Measurements from ENCODE around the gene SERPINH1. TPM values are rescaled to one million over a fixed set of nuclear protein-coding genes. Genes with fewer than 3 reads are reported as not detected.

SERPINH1 gene
- total and polyA plus RNA-seq, 2 of the 13 experiments (the other 11 are each of a cell fraction or from before 2014, with no cell fraction given): 83.6 to 83.8 TPM

DNA sequence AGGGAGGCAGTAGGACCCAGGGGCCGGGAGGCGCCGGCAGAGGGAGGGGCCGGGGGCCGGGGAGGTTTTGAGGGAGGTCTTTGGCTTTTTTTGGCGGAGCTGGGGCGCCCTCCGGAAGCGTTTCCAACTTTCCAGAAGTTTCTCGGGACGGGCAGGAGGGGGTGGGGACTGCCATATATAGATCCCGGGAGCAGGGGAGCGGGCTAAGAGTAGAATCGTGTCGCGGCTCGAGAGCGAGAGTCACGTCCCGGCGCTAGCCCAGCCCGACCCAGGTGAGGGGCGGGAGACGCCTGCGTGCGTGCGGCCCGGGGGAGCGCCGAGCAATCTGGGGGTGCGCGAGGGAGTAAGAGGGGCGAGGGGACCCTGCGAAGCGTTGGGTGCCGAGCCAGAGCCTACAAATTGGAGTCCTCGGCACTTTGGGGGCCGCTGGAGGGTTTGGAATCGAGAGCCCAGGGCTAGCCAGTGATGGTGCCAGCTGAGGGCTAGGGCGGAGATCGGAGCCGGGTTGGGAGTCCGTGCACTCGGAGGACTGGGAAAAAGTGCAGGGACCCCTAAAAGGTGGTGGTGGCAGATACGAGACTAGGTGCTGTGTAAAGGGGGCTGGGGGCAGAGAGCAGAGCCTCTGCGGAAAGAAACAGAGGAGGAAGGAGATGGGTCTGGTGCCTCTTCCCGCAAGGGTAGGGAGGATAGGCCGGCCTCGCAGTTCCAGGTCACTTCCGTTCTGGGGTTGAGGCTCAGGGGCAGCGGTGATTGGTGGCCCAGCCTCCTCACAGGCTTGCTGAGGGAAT is at the start of gene SERPINH1 (continued):
- TF ChIP-seq ZBTB25 (CRISPR knock-in tag; IDR thresholded peaks at IDR 0.05) (peak; percentile 13; the same call in 1 of the 2 replicates), ZNF17 (CRISPR knock-in tag; IDR thresholded peaks at IDR 0.05) (no peak), MAZ (IDR thresholded peaks at IDR 0.05; ENCODE audit: borderline replicate concordance, low read depth, low read length) (peak; percentile 40; the same call in 1 of the 2 replicates), MAZ (CRISPR knock-in tag; IDR thresholded peaks at IDR 0.05; ENCODE audit: low read depth) (no peak), POLR2AphosphoS5 (IDR thresholded peaks at IDR 0.05; ENCODE audit: low read depth, low read length) (peak; percentile 94), MYC (CRISPR knock-in tag; IDR thresholded peaks at IDR 0.05; ENCODE audit: borderline replicate concordance) (no peak; the same call in 1 of the 2 replicates), ZNF34 (CRISPR knock-in tag; IDR thresholded peaks at IDR 0.05; ENCODE audit: borderline replicate concordance) (no peak), NFYB (CRISPR knock-in tag; IDR thresholded peaks at IDR 0.05) (peak; percentile 78), KDM1A (CRISPR knock-in tag; IDR thresholded peaks at IDR 0.05) (no peak), MLXIP (CRISPR knock-in tag; IDR thresholded peaks at IDR 0.05; ENCODE audit: borderline replicate concordance) (no peak), ZBTB7A (CRISPR knock-in tag; IDR thresholded peaks at IDR 0.05) (no peak), SPEN (CRISPR knock-in tag; IDR thresholded peaks at IDR 0.05; ENCODE audit: low read depth) (no peak), POGZ (CRISPR knock-in tag; IDR thresholded peaks at IDR 0.05) (0 out of 2 replicates have a peak, but pooled peaks have one; percentile 65), SP2 (CRISPR knock-in tag; IDR thresholded peaks at IDR 0.05) (peak; percentile 66), USF2 (IDR thresholded peaks at IDR 0.05; ENCODE audit: low read depth, low read length) (no peak), USF2 (CRISPR knock-in tag; IDR thresholded peaks at IDR 0.05; ENCODE audit: borderline replicate concordance) (no peak), HOMEZ (CRISPR knock-in tag; IDR thresholded peaks at IDR 0.05; ENCODE audit: low read depth) (no peak), JARID2 (CRISPR knock-in tag; IDR thresholded peaks at IDR 0.05; ENCODE audit: insufficient replicate concordance) (no peak), NR1H2 (CRISPR knock-in tag; IDR thresholded peaks at IDR 0.05; ENCODE audit: borderline replicate concordance, low read depth) (no peak), PPARG (CRISPR knock-in tag; conservative IDR thresholded peaks at IDR 0.05) (no peak)
- TF ChIP-seq, protein P1, sequence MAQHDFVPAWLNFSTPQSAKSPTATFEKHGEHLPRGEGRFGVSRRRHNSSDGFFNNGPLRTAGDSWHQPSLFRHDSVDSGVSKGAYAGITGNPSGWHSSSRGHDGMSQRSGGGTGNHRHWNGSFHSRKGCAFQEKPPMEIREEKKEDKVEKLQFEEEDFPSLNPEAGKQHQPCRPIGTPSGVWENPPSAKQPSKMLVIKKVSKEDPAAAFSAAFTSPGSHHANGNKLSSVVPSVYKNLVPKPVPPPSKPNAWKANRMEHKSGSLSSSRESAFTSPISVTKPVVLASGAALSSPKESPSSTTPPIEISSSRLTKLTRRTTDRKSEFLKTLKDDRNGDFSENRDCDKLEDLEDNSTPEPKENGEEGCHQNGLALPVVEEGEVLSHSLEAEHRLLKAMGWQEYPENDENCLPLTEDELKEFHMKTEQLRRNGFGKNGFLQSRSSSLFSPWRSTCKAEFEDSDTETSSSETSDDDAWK (CRISPR knock-in tag; IDR thresholded peaks at IDR 0.05): no peak

Measured in HepG2 (cell line).